Ishikawa (cell line): ENCODE results near the gene MARCKS.

ENCODE experiments used
- CEBPB ChIP-seq: IDR thresholded peaks from 2 replicates; pipeline ENCODE4 v1.6.1; 2012
- CREB1 ChIP-seq: IDR thresholded peaks from 2 replicates; pipeline ENCODE4 v1.6.1; 2012; ENCODE audit warnings: low read depth
- EGR1 ChIP-seq: IDR thresholded peaks from 2 replicates; pipeline ENCODE4 v1.6.1; 2012
- EP300 ChIP-seq: IDR thresholded peaks from 2 replicates; pipeline ENCODE4 v1.6.1; 2012; ENCODE audit warnings: borderline replicate concordance
- FOXM1 ChIP-seq: IDR thresholded peaks from 2 replicates; pipeline ENCODE4 v1.6.1; 2012; ENCODE audit warnings: low read depth, borderline replicate concordance
- MAX ChIP-seq: IDR thresholded peaks from 2 replicates; pipeline ENCODE4 v1.6.1; 2012
- NFIC ChIP-seq: IDR thresholded peaks from 2 replicates; pipeline ENCODE4 v1.6.1; 2012
- RAD21 ChIP-seq: IDR thresholded peaks from 2 replicates; pipeline ENCODE4 v1.6.1; 2012; ENCODE audit warnings: low read depth
- TCF12 ChIP-seq: IDR thresholded peaks from 2 replicates; pipeline ENCODE4 v1.6.1; 2012; ENCODE audit warnings: low read depth
- YY1 ChIP-seq: IDR thresholded peaks from 2 replicates; pipeline ENCODE4 v1.6.1; 2012; ENCODE audit warnings: low read depth
- ZBTB7A ChIP-seq: IDR thresholded peaks from 2 replicates; pipeline ENCODE4 v1.6.1; 2012; ENCODE audit warnings: low read depth
- TF ChIP-seq, protein P1 (sequence below): IDR thresholded peaks from 2 replicates; pipeline ENCODE4 v1.6.1; 2012; ENCODE audit warnings: low read depth, mild to moderate bottlenecking
- TF ChIP-seq, protein P2 (sequence below): IDR thresholded peaks from 2 replicates; pipeline ENCODE4 v1.6.1; 2012

GRCh38 chr6:113894712-113895674 is 37.8 kb downstream of the MARCKS start:
- TF ChIP-seq CEBPB (no peak), CREB1 (no peak), ZBTB7A (no peak), YY1 (no peak), MAX (no peak), EP300 (no peak), TCF12 (no peak), RAD21 (no peak), FOXM1 (no peak), NFIC (no peak), EGR1 (no peak)
- TF ChIP-seq, protein P1, sequence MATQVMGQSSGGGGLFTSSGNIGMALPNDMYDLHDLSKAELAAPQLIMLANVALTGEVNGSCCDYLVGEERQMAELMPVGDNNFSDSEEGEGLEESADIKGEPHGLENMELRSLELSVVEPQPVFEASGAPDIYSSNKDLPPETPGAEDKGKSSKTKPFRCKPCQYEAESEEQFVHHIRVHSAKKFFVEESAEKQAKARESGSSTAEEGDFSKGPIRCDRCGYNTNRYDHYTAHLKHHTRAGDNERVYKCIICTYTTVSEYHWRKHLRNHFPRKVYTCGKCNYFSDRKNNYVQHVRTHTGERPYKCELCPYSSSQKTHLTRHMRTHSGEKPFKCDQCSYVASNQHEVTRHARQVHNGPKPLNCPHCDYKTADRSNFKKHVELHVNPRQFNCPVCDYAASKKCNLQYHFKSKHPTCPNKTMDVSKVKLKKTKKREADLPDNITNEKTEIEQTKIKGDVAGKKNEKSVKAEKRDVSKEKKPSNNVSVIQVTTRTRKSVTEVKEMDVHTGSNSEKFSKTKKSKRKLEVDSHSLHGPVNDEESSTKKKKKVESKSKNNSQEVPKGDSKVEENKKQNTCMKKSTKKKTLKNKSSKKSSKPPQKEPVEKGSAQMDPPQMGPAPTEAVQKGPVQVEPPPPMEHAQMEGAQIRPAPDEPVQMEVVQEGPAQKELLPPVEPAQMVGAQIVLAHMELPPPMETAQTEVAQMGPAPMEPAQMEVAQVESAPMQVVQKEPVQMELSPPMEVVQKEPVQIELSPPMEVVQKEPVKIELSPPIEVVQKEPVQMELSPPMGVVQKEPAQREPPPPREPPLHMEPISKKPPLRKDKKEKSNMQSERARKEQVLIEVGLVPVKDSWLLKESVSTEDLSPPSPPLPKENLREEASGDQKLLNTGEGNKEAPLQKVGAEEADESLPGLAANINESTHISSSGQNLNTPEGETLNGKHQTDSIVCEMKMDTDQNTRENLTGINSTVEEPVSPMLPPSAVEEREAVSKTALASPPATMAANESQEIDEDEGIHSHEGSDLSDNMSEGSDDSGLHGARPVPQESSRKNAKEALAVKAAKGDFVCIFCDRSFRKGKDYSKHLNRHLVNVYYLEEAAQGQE: no peak
- TF ChIP-seq, protein P2, sequence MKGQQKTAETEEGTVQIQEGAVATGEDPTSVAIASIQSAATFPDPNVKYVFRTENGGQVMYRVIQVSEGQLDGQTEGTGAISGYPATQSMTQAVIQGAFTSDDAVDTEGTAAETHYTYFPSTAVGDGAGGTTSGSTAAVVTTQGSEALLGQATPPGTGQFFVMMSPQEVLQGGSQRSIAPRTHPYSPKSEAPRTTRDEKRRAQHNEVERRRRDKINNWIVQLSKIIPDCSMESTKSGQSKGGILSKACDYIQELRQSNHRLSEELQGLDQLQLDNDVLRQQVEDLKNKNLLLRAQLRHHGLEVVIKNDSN: no peak
